Tibial nerve (tissue), 4 donors: ENCODE results near the gene PSMG4. TPM values are rescaled to one million over a fixed set of nuclear protein-coding genes. Genes with fewer than 3 reads are reported as not detected.
A peak's percentile ranks its signal among the peaks of the same experiment; 100 is the strongest.

Experiments used
- DNase-seq, 2 donors: peaks; one replicate each; pipeline ENCODE4 v3.0.0-alpha.2; 2019; ENCODE audit warnings: low spot score in 2 of 2
- H3K27ac ChIP-seq, 4 donors: fragments of 200-600 bp; sonication (generic) in 3 of 4; one replicate each; pipeline ENCODE4 v1.5.1; 2017 to 2019; ENCODE audit warnings: mild to moderate bottlenecking in 1 of 4
- H3K27me3 ChIP-seq, 2 donors: fragments of 200-600 bp; sonication (generic) in 1 of 2; one replicate each; pipeline versions ENCODE4 v1.5.1 to v1.6.0; 2017 to 2019
- H3K36me3 ChIP-seq, 3 donors: fragments of 200-600 bp; sonication (generic); one replicate each; pipeline ENCODE4 v1.5.1; 2018 to 2019
- H3K4me1 ChIP-seq, 4 donors: fragments of 200-600 bp; sonication (generic) in 3 of 4; one replicate each; pipeline ENCODE4 v1.5.1; 2017 to 2019
- H3K4me3 ChIP-seq, 4 donors: fragments of 200-600 bp; sonication (generic) in 3 of 4; one replicate each; pipeline ENCODE4 v1.5.1; 2017 to 2019; ENCODE audit warnings: mild to moderate bottlenecking in 1 of 4, moderate library complexity in 1 of 4
- H3K9me3 ChIP-seq, 4 donors: fragments of 200-600 bp; sonication (generic) in 3 of 4; one replicate each; pipeline ENCODE4 v1.5.1; 2017 to 2019
- CTCF ChIP-seq, 5 experiments: fragments of 200-600 bp in 3 of 5; fragments of 450-650 bp in 2 of 5; sonication (generic) in 3 of 5; IDR thresholded peaks; one replicate each; pipeline ENCODE4 v1.5.1; 2016 to 2019; ENCODE audit warnings: antibody characterized with exemption in 5 of 5, mild to moderate bottlenecking in 3 of 5, moderate library complexity in 2 of 5
- EP300 ChIP-seq, 2 donors: sonication (generic); formaldehyde crosslinking; IDR thresholded peaks; one replicate each; pipeline ENCODE4 v1.6.1; 2017; ENCODE audit warnings: antibody characterized with exemption in 2 of 2, mild to moderate bottlenecking in 1 of 2
- POLR2A ChIP-seq, 2 donors: fragments of 450-650 bp; IDR thresholded peaks; one replicate each; pipeline ENCODE4 v1.6.1; 2017; ENCODE audit warnings: antibody characterized with exemption in 2 of 2, mild to moderate bottlenecking in 2 of 2, moderate library complexity in 2 of 2
- WGBS, 2 donors: methylation state at CpG; one replicate each; pipeline ENCODE4 v1.1.5; 2018; 5-methylcytosine and 5-hydroxymethylcytosine counted together
- total RNA-seq, 4 donors: library from RNA; depleted of rRNA; stranded (reverse); fragments of >200 nt; gene quantifications; one replicate each; pipeline ENCODE4 v1.1.0, GENCODE V29; 2016

The PSMG4 gene
- total RNA-seq, 4 donors from 2014 or later: 14.7 to 36.5 (median 31.8) TPM

- Histone ChIP-seq H3K4me1 (peaks cover 0 to 7% (median 0%) of the 10 kb centered on the region in 4 donors), H3K4me3 (no peak overlapping the region), H3K27ac (no peak overlapping the region), H3K27me3 (peaks cover 0 to 5% of the 10 kb centered on the region in 2 donors), H3K9me3 (no peaks in the 10 kb centered on the region), H3K36me3 (peaks cover 0 to 8% (median 0%) of the 10 kb centered on the region in 3 donors)
- TF ChIP-seq POLR2A (IDR thresholded peaks at IDR 0.05) (no peak), CTCF (IDR thresholded peaks at IDR 0.05) (no peak), EP300 (IDR thresholded peaks at IDR 0.05) (no peak)
- 88 to 89% methylated on average over 21 to 26 of the region's 26 CpGs for WGBS, 2 donors
- DNase-seq: peak in 1 of 2 donors; percentile 7
Observed at GRCh38 chr6:3293271-3294155, 34.8 kb downstream of the PSMG4 start.

- peaks cover 0 to 5% of the 10 kb centered on the region in 2 donors for H3K27me3 ChIP-seq
- H3K9me3 ChIP-seq: no peaks in the 10 kb centered on the region
- H3K4me1 ChIP-seq: peaks cover 0 to 7% (median 0%) of the 10 kb centered on the region in 4 donors
- TF ChIP-seq CTCF (IDR thresholded peaks at IDR 0.05) (no peak), EP300 (IDR thresholded peaks at IDR 0.05) (no peak), POLR2A (IDR thresholded peaks at IDR 0.05) (no peak)
- no peak for DNase-seq
- peaks cover 0 to 8% (median 0%) of the 10 kb centered on the region in 3 donors for H3K36me3 ChIP-seq
- WGBS, 2 donors: 85% methylated on average over 8 of the region's 8 CpGs
- H3K27ac ChIP-seq: no peak overlapping the region
- no peak overlapping the region for H3K4me3 ChIP-seq
Observed at GRCh38 chr6:3294396-3294795, 35.6 kb downstream of the PSMG4 start.

- Histone ChIP-seq H3K4me1 (peaks cover 0 to 7% (median 0%) of the 10 kb centered on the region in 4 donors), H3K9me3 (no peaks in the 10 kb centered on the region), H3K36me3 (peaks cover 0 to 8% (median 0%) of the 10 kb centered on the region in 3 donors), H3K27me3 (peaks cover 0 to 5% of the 10 kb centered on the region in 2 donors), H3K27ac (no peak overlapping the region), H3K4me3 (no peak overlapping the region)
- WGBS, 2 donors: 63 to 65% methylated on average over 29 of the region's 29 CpGs
- peak in 1 of 5 experiments; percentile 7 for TF ChIP-seq CTCF (IDR thresholded peaks at IDR 0.05)
- no peak for TF ChIP-seq EP300 (IDR thresholded peaks at IDR 0.05)
- TF ChIP-seq POLR2A (IDR thresholded peaks at IDR 0.05): no peak
- peak in 1 of 2 donors; percentile 1 for DNase-seq
Observed at GRCh38 chr6:3294921-3295871, 36.4 kb downstream of the PSMG4 start.

GRCh38 chr6:3296078-3296477 is 37.3 kb downstream of the PSMG4 start:
- no peaks in the 10 kb centered on the region for H3K9me3 ChIP-seq
- H3K4me3 ChIP-seq: no peak overlapping the region
- WGBS, 2 donors: 78 to 79% methylated on average over 10 of the region's 10 CpGs
- H3K27me3 ChIP-seq: peaks cover 0 to 5% of the 10 kb centered on the region in 2 donors
- no peak overlapping the region for H3K27ac ChIP-seq
- peaks cover 0 to 7% (median 0%) of the 10 kb centered on the region in 4 donors for H3K4me1 ChIP-seq
- no peak for DNase-seq
- peaks cover 0 to 8% (median 0%) of the 10 kb centered on the region in 3 donors for H3K36me3 ChIP-seq
- no peak for TF ChIP-seq CTCF (IDR thresholded peaks at IDR 0.05)
- TF ChIP-seq EP300 (IDR thresholded peaks at IDR 0.05): no peak
- no peak for TF ChIP-seq POLR2A (IDR thresholded peaks at IDR 0.05)
